Endothelial cell of umbilical vein (primary cell): ENCODE measurements around the gene CD3G. TPM values are rescaled to one million over a fixed set of nuclear protein-coding genes. Genes with fewer than 3 reads are reported as not detected.
"Not testable (repeated sequence)": the region's sequence is repeated elsewhere in the genome, so short reads cannot be mapped to it uniquely, and the experiment has no call there.

Source experiments
- BruUV-seq: library from RNA; stranded (reverse); fragments of 400-500 nt; replicated peaks from 2 replicates; lab custom pipeline; 2021; lab: Mats Ljungman, UMichigan
- CTCF ChIA-PET: fragments of 300-600, 350-600 bp; sonication (Branson Sonifier 250); formaldehyde crosslinking; loops from one replicate; lab custom pipeline; 2021; ENCODE audit warnings: antibody characterized with exemption, inconsistent platforms; lab: Charles Lee
- POLR2A ChIA-PET: fragments of 300-600, 350-600 bp; sonication (Branson Sonifier 250); formaldehyde crosslinking; loops from one replicate; lab custom pipeline; 2021; ENCODE audit warnings: antibody characterized with exemption, inconsistent platforms; lab: Charles Lee
- DNase-seq: peaks from one replicate; pipeline ENCODE4 v3.0.0-alpha.2; 2011; ENCODE audit warnings: low read depth, low spot score
- FAIRE-seq: peaks from 2 replicates; lab custom pipeline; 2011; peaks lifted over from hg19 to GRCh38; lab: Jason Lieb, UNC
- H2AFZ ChIP-seq: 2 replicates; pipeline ENCODE4 v1.6.0; 2012; ENCODE audit warnings: low read depth, low read length, control low read depth, inconsistent platforms
- H3K27ac ChIP-seq: 2 replicates; pipeline ENCODE4 v1.5.1; 2011; ENCODE audit warnings: low read depth, mild to moderate bottlenecking, control low read depth, low read length, moderate library complexity; ENCODE audit not compliant: insufficient read depth
- H3K27me3 ChIP-seq, 2 experiments: 2 replicates each; pipeline versions ENCODE4 v1.6.0 to v1.6.1; 2011; ENCODE audit warnings: low read length in 2 of 2, mixed read lengths in 1 of 2; ENCODE audit not compliant: control insufficient read depth in 2 of 2, insufficient read depth in 2 of 2
- H3K36me3 ChIP-seq, 2 experiments: 2 replicates in 1 of 2; 3 replicates in 1 of 2; pipeline ENCODE4 v1.5.1; 2011; ENCODE audit warnings: low read length in 2 of 2, mild to moderate bottlenecking in 1 of 2, moderate library complexity in 1 of 2; ENCODE audit not compliant: control insufficient read depth in 2 of 2, insufficient read depth in 2 of 2; ENCODE audit errors: extremely low read depth in 1 of 2
- H3K4me1 ChIP-seq: 3 replicates; pipeline ENCODE4 v1.5.1; 2011; ENCODE audit warnings: mild to moderate bottlenecking, low read length; ENCODE audit not compliant: control insufficient read depth, insufficient read depth; ENCODE audit errors: extremely low read depth
- H3K4me2 ChIP-seq: 2 replicates; pipeline ENCODE4 v1.6.1; 2011; ENCODE audit warnings: low read length, control low read depth, mixed read lengths; ENCODE audit not compliant: insufficient read depth
- H3K4me3 ChIP-seq, 3 experiments: fragments of 200-600 bp in 1 of 3; sonication (generic), shearing (Covaris generic) in 1 of 3; replicated peaks in 1 of 3; 2 replicates each; pipeline ENCODE4 v1.5.1; 2011 to 2016; ENCODE audit warnings: control low read depth in 3 of 3, low read length in 3 of 3, mild to moderate bottlenecking in 2 of 3, inconsistent platforms in 1 of 3, low read depth in 1 of 3, moderate library complexity in 1 of 3; ENCODE audit not compliant: insufficient read depth in 1 of 3
- H3K79me2 ChIP-seq: 2 replicates; pipeline ENCODE4 v1.6.0; 2012; ENCODE audit warnings: low read length, inconsistent platforms; ENCODE audit not compliant: control insufficient read depth, insufficient read depth
- H3K9ac ChIP-seq: replicated peaks from 2 replicates; pipeline ENCODE3; 2011; ENCODE audit warnings: low read length, control low read depth; ENCODE audit not compliant: insufficient read depth; ENCODE audit errors: extremely low read depth
- H3K9me1 ChIP-seq: replicated peaks from 3 replicates; pipeline ENCODE4 v1.6.0; 2011; ENCODE audit warnings: mild to moderate bottlenecking, low read length; ENCODE audit not compliant: control insufficient read depth, insufficient read depth; ENCODE audit errors: extremely low read depth
- H3K9me3 ChIP-seq: replicated peaks from 2 replicates; pipeline ENCODE4 v1.5.1; 2012; ENCODE audit warnings: low read length, inconsistent platforms; ENCODE audit not compliant: control insufficient read depth, insufficient read depth
- H4K20me1 ChIP-seq: replicated peaks from 2 replicates; pipeline ENCODE3; 2011; ENCODE audit warnings: mild to moderate bottlenecking, low read length; ENCODE audit not compliant: control insufficient read depth, insufficient read depth; ENCODE audit errors: extremely low read depth
- EZH2 ChIP-seq: IDR thresholded peaks from 2 replicates; pipeline ENCODE4 v1.6.1; 2012; ENCODE audit warnings: borderline replicate concordance, low read depth, mild to moderate bottlenecking, moderate library complexity, low read length, inconsistent platforms; ENCODE audit not compliant: severe bottlenecking
- FOS ChIP-seq: IDR thresholded peaks from 2 replicates; pipeline ENCODE4 v1.6.1; 2011; ENCODE audit warnings: mild to moderate bottlenecking, low read length, moderate library complexity, borderline replicate concordance; ENCODE audit not compliant: insufficient read depth
- GATA2 ChIP-seq: IDR thresholded peaks from 2 replicates; pipeline ENCODE4 v1.7.0; 2011; ENCODE audit warnings: low read depth, mild to moderate bottlenecking, moderate library complexity, mixed read lengths, low read length; ENCODE audit not compliant: insufficient read length, insufficient read depth
- JUN ChIP-seq: IDR thresholded peaks from 2 replicates; pipeline ENCODE4 v1.6.1; 2011; ENCODE audit warnings: borderline replicate concordance, low read depth; ENCODE audit not compliant: insufficient read length, insufficient read depth
- MYC ChIP-seq: IDR thresholded peaks from one replicate; pipeline ENCODE4 v1.6.1; 2011; ENCODE audit warnings: mild to moderate bottlenecking, low read depth, low read length
- POLR2A ChIP-seq: IDR thresholded peaks from 2 replicates; pipeline ENCODE4 v1.6.1; 2012; ENCODE audit warnings: low read depth, mild to moderate bottlenecking, control low read depth, low read length
- POLR2AphosphoS5 ChIP-seq: IDR thresholded peaks from 2 replicates; pipeline ENCODE4 v1.6.1; 2012; ENCODE audit warnings: low read depth, mild to moderate bottlenecking, control low read depth, low read length, moderate library complexity; ENCODE audit not compliant: insufficient read depth
- dilution Hi-C: fragments of 300-500 bp; cut with MboI; formaldehyde crosslinking; loops from one replicate; pipeline ENCODE4 v1.15.0; 2019; ENCODE audit warnings: low sequenced_read_pairs; ENCODE audit not compliant: extremely low pct_ligation_motif_present
- intact Hi-C: fragments of 100-400 bp; cut with micrococcal nuclease; formaldehyde crosslinking; loops from one replicate; pipeline ENCODE4 v1.10.0; 2022
- polyA plus RNA-seq, 4 experiments: library from polyadenylated mRNA; depleted of rRNA in 3 of 4; stranded (reverse) in 3 of 4; unstranded in 1 of 4; fragments of >200 nt; gene quantifications; 2 replicates each; pipeline versions ENCODE4 v1.2.1 to v1.2.3, GENCODE V29; 2011 to 2012; ENCODE audit warnings: missing spikeins in 1 of 4
- total RNA-seq: library from RNA; stranded (reverse); gene quantifications from 2 replicates; pipeline ENCODE4 v1.2.3, GENCODE V29; 2021
- TF ChIP-seq, protein P1 (sequence below): IDR thresholded peaks from 2 replicates; pipeline ENCODE4 v1.6.1; 2011; ENCODE audit not compliant: insufficient read depth, insufficient read length
- TF ChIP-seq, protein P2 (sequence below), 2 donors: IDR thresholded peaks; 1 replicate in 1 of 2; 2 replicates in 1 of 2; pipeline ENCODE4 v1.5.1; 2011; ENCODE audit warnings: low read length in 2 of 2, mild to moderate bottlenecking in 2 of 2, moderate library complexity in 2 of 2, control low read depth in 1 of 2, inconsistent platforms in 1 of 2, low read depth in 1 of 2; ENCODE audit not compliant: insufficient read depth in 1 of 2; ENCODE audit errors: extremely low read depth in 1 of 2

CD3G gene
- total and polyA plus RNA-seq, 2 donors (not counting 3 experiments of a cell fraction or from before 2014, with no cell fraction given) = not detected

DNA sequence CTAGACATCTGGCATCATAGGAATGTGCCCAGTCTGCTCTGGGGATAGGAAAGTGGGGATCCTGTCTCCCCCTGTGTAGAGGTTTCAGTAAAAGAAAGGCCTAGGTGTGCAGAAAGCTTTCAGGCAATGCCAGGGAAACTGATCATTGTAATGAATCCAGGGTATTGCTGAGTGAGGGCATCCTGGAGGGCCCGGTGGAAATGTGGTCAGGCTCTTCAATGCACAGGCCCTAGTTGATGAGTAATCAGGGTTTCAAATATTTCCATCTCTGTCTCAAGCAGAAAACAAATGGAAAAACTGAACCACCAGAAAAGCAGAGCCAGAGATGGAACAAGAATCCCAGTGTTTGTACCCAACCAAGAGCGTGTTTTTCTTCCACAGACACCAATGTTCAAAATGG is 37.6 kb upstream of the CD3G start:
- FAIRE-seq = no peak

DNA sequence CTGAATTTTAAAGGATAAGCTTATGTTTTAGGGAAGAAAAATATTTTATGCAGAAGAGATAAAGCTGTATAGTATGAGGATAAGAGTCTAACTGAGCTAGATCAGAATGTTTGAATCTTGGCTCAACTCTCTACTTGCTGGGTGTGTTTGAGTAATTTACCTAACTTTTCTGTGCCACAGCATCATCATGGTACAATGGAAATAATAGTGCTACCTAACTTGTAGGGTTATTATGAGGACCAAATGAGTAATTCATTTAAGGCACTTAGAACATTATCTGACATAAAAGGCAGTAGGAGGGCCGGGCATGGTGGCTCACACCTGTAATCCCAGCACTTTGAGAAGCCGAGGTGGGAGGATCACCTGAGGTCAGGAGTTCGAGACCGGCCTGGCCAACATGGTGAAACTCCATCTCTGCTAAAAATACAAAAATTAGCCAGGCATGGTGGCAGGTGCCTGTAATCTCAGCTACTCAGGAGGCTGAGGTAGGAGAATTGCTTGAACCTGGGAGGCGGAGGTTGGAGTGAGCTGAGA is 35.1 kb upstream of the CD3G start:
- H3K36me3 ChIP-seq, FAIRE-seq, H3K27ac ChIP-seq, H3K9ac ChIP-seq, H2AFZ ChIP-seq, intact Hi-C loops, H3K9me1 ChIP-seq, H4K20me1 ChIP-seq, H3K4me3 ChIP-seq, POLR2A ChIA-PET, DNase-seq, H3K9me3 ChIP-seq, H3K79me2 ChIP-seq, H3K4me2 ChIP-seq, dilution Hi-C loops, H3K4me1 ChIP-seq, BruUV-seq: not testable (repeated sequence)
- peaks cover 3 to 12% of the 10 kb centered on the region in 2 experiments for H3K27me3 ChIP-seq
- CTCF ChIA-PET = interaction anchor here (0.7 to 2.9 kb wide), 4 partner anchors 8 to 111 kb away, joined by 4 to 15 read pairs (median 8); no protein-coding TSS in a partner anchor

More for the DNA sequence above, 37.6 kb upstream of the CD3G start:
- Histone ChIP-seq H3K27ac (no peak overlapping the region), H3K27me3 (peaks cover 5 to 13% of the 10 kb centered on the region in 2 experiments), H3K4me2 (no peak overlapping the region), H4K20me1 (no peaks in the 10 kb centered on the region), H3K79me2 (no peaks in the 10 kb centered on the region), H3K4me3 (no peak overlapping the region), H3K9ac (no peak overlapping the region), H3K36me3 (no peaks in the 10 kb centered on the region), H3K9me3 (no peaks in the 10 kb centered on the region), H3K4me1 (no peaks in the 10 kb centered on the region), H3K9me1 (no peaks in the 10 kb centered on the region), H2AFZ (no peak overlapping the region)
- POLR2A ChIA-PET = no interaction called here
- CTCF ChIA-PET = no interaction called here
- dilution Hi-C loops (no loop called here), intact Hi-C loops (no loop called here)
- BruUV-seq = no TSS peak
- DNase-seq = no peak
- TF ChIP-seq GATA2 = no peak
- TF ChIP-seq MYC = no peak
- no peak for TF ChIP-seq POLR2AphosphoS5
- TF ChIP-seq, protein P1, sequence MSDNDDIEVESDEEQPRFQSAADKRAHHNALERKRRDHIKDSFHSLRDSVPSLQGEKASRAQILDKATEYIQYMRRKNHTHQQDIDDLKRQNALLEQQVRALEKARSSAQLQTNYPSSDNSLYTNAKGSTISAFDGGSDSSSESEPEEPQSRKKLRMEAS = no peak
- TF ChIP-seq, protein P2, sequence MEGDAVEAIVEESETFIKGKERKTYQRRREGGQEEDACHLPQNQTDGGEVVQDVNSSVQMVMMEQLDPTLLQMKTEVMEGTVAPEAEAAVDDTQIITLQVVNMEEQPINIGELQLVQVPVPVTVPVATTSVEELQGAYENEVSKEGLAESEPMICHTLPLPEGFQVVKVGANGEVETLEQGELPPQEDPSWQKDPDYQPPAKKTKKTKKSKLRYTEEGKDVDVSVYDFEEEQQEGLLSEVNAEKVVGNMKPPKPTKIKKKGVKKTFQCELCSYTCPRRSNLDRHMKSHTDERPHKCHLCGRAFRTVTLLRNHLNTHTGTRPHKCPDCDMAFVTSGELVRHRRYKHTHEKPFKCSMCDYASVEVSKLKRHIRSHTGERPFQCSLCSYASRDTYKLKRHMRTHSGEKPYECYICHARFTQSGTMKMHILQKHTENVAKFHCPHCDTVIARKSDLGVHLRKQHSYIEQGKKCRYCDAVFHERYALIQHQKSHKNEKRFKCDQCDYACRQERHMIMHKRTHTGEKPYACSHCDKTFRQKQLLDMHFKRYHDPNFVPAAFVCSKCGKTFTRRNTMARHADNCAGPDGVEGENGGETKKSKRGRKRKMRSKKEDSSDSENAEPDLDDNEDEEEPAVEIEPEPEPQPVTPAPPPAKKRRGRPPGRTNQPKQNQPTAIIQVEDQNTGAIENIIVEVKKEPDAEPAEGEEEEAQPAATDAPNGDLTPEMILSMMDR (IDR thresholded peaks at IDR 0.05; ENCODE audit: extremely low read depth in 1 of 2, insufficient read depth in 1 of 2, low read depth in 1 of 2, low read length in 2 of 2) = no peak
- no peak for TF ChIP-seq POLR2A
- no peak for TF ChIP-seq FOS
- no peak for TF ChIP-seq JUN
- TF ChIP-seq EZH2 = no peak
